Measurements from ENCODE around the gene RPLP1.
"Not testable (repeated sequence)": the region's sequence is repeated elsewhere in the genome, so short reads cannot be mapped to it uniquely, and the experiment has no call there.

The RPLP1 gene

DNA sequence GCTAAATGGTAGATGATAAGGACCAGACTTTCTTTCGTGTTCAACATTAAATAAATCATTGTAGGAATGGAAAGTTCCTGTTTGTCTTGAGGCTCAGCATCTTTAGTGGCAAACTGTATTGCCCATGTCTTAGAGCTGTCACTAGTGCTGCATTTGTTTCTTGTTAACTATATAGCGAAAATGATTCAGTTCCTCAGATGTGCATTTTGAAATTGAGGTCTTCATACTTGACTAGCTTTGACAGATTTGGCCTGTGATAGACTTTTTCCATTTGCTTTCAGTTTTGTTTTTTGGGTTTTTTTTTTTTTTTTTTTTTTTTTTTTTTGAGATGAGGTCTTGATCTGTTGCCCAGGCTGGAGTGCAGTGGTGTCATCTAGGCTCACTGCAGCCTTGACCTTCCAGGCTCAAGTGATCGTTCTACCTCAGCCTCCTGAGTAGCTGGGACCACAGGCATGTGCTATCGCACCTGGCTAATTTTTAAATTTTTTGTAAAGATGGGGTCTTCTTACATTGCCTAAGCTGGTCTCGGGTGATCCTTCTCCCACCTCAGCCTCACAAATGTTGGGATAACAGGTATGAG lies 9.5 kb upstream of the RPLP1 start:
- no peak for DNase-seq

GRCh38 chr15:69444686-69445085 lies 7.9 kb upstream of the RPLP1 start:
- no peak for DNase-seq

DNA sequence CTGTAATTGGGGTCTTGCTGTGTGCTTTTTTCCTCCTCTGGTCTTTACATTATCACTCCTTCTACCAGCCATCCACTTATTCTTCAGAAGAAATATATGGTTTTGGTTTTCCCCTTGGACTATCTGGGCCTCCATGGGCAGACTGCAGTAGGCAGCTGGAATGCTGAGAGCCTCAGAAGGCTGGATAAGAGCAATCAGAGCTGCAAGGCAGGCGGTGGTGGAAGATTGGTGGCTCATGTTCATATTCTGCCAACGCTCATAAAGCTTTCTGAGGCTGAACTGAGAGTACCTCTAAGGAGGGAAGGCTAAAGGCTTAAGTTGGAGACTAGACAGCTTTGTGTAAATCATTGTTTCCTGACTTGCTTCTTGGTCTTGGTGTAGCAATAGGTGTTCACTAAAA lies 5.7 kb upstream of the RPLP1 start:
- DNase-seq: no peak

DNA sequence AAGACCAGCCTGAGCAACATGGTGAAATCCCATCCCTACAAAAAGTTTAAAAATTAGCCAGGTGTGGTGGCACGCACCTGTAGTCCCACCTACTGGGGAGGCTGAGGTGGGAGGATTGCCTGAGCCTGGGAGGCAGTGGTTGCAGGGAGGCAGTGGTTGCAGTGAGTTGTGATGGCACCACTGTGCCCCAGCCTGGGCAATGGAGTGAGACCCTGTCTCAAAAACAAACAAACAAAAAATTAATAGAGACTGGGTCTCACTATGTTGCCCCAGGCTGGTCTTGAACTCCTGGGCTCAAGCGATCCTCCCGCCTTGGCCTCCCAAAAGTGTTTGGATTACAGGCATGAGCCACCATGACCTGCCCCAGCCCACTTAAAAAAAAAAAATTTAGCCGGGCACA lies 2.4 kb upstream of the RPLP1 start:
- DNase-seq: not testable (repeated sequence)

DNA sequence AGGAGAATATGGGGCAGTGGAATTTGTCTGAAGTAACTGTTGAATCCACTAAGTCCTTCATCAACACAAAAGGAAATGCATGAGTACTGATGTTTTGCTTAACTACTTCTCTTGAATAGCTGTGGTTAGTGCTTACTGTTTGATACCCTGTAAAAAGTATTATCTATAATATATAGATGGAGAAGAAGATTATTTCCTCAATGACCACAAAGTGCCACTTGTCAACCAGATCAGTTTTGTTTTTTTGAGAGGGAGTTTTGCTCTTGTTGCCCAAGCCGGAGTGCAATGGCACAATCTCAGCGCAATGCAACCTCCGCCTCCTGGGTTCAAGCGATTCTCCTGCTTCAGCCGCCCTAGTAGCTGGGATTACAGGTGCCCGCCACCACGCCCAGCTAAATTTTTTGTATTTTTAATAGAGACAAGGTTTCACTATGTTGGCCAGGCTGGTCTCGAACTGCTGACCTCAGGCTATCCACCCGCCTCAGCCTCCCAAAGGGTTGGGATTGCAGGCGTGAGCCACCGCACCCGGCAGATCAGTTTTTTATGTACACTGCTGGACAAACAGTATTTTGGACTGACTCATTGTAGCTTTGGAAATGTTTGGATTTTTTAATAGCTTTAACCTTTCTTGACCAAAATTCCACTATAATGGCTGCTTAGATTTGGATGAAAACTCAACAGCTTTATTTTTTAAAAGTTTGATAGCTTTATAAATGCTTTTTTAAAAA lies 1.5 kb upstream of the RPLP1 start:
- DNase-seq: no peak

DNA sequence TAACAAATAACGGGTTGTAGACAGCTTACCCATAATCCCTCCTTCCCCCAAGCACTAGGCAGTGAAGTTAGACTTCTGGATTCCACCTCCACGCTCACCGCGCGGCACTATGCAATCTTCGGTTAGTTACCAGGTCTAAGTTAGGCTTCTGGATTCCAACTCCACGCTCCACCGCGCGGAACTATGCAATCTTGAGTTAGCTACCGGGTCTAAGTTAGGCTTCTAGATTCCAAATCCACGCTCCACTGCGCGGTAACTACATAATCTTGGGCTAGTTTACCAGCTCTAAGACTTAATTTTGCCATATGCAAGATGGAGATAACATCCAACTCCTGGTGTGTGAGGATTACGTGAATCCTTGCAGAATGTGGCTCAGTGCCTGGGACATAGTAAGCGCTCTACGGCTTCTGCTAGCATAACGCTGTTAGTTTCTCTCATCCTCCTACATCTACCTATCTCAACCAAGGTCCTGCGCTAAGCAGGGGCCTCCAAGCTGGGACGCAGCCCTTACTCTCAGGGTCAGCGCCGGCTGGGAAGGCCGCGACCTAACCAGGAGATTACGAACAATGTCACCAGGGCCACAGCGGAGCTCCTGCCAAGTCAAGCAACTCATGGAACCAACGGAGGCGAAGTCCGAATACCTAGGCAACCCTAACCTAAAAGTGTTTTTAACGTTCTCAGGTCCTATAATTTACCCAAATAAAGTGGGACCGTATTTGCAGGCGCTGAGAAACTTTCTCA lies 497 bp upstream of the RPLP1 start:
- no peak for DNase-seq

GRCh38 chr15:69454953-69455352 lies 2.3 kb downstream of the RPLP1 start:
- no peak for DNase-seq

DNA sequence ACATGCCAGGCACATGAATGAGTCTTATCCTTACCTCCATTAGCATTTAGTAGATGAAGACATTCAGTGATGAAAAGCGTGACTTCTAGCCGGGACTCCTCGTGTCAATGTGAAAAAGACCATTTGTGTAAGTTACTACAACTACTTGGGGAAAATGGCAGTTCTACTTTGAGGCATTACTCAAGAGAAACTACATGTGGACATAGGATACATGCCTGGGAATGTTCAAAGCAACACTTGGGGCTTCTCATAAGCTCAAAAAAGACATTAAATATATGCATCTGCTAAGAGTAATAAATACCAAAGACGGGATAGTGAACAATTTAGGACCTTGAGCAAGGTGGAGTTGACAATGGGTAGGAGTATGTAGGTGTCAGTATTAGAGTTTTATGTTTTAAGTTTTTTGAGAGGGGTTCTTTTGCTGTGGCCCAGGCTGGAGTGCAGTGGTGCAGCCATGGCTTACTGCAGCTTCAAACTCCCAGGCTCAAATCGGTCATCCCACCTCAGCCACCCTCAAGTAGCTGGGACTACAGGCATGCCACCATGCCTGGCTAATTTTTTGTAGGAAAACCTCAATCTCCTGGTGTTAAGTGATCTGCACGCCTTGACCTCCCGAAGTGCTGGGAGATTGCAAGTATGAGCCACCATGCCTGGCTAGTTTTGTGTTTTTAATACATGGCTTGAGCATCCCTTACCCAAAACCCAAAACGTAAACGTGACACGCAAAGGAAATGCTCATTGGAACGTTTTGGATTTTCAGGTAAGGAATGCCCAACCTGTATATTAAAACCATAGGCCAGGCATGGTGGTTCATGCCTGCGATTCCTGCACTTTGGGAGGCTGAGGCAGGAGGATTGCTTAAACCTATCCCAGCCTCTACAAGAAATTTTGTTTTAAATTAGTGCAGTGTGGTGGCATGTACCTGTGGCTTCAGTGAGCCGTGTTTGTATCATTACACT lies 3.9 kb downstream of the RPLP1 start:
- no peak for DNase-seq

DNA sequence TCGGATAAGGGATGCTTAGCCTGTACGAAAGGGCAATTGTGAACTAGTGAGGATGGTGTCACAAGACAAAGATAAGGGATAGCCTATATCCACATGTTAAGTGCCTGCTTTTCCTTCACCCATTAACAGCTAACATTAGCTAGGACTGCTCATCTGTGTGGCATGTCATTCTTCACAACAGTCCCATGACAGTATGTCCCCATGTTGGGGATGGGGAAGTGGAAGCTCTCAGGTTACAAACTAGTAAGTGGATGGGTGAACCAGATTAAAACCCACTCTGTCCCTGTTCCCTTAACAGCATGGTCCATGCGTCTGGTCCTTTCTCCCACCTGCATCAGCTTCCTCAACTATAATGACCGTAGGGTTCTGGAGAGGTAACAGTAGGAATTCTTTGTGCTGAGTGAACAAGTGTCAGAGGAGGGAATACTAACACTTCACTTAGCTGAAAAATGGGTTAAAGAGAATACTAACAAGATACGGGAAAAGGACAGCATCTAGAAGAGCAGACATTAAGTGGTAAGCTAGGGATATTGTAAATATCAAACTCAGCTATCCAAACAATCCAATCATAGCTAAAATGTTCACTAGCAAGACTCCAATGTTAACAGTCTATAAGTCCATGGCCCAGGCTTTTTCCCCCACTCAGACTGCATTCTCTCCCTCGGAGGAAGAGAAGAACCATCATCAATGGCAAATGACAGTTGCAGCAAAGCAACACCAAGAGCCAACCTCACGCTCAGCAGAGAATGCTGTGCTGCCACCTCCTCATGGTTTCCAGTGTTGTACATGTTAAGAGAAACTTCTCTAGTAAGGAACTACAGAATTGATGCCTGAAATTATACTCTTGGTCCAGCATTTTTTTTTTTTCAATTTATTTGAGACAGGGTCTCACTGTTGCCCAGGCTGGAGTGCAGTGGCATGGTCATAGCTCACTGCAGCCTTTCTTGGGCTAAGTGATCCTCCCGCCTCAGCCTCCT lies 5.0 kb downstream of the RPLP1 start:
- no peak for DNase-seq

DNA sequence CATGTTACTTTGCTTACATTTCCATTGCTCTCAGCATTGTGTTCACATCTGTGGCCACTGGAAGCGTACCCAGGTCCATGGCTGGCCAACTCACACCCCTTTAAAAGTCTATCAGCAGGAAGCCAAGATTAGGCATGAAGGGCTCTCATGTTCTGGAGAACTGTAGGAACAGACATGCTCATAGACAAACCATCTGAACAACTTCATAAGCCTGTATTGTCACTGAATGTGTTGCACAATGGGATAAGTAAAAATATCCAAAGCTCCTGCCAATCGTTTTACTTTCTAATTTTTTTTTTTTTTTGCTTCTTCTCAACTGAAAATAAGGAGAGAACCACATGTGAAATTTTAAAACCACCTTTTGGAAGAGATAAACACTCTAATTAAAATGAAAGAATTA lies 6.4 kb downstream of the RPLP1 start:
- DNase-seq: no peak

GRCh38 chr15:69460481-69460880 lies 7.9 kb downstream of the RPLP1 start:
- DNase-seq: no peak

- no peak for DNase-seq
Observed at GRCh38 chr15:69462030-69462492, 9.4 kb downstream of the RPLP1 start.

GRCh38 chr15:69462493-69463181 lies 10.0 kb downstream of the RPLP1 start:
- DNase-seq: peak; percentile 90

DNA sequence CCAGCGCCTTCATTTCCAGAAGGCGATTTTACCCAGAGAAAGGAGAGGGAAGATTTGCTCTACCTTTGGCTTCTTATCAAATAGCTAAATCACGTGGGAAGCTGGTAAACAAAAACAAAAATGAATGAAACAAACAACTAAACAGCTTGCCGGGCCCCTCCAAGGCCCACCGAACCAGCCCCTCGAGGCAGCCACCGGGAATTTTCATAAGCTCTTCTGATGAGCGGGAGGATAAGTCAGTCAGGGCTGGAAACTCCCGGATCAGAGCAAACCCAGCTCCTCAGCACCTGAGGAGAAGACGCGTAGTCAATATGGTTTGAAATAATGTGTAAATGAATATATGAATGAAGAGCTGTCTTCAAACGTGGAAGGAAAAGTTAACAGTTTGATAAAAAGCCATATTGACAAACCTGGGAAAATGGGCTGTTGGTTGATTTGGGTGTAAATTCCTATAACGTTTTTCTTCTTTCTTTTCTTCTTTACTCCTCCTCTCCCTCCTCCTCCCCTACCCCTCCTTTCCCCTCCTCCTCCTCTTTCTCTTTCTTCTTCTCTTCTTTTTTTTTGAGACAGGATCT lies 10.7 kb downstream of the RPLP1 start:
- DNase-seq: no peak

DNA sequence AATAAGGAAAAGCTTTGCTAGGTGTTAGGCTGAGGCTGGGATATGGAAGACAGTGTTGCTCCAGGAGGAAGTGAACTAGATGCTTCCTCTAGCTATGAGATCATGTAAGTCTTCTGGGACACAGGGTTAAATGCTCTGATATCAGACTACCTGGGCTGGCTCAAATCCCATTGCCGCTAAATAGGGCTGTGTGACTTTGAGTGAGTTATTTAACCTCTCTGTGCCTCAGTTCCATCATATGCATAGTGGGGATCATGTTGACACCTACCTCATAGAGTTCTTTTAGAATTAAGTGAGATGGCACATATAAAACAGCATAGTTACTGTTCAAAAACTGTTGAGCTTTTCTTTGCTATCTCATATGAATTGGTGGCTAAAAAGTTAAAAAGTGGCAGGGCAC lies 12.6 kb downstream of the RPLP1 start:
- DNase-seq: no peak

DNA sequence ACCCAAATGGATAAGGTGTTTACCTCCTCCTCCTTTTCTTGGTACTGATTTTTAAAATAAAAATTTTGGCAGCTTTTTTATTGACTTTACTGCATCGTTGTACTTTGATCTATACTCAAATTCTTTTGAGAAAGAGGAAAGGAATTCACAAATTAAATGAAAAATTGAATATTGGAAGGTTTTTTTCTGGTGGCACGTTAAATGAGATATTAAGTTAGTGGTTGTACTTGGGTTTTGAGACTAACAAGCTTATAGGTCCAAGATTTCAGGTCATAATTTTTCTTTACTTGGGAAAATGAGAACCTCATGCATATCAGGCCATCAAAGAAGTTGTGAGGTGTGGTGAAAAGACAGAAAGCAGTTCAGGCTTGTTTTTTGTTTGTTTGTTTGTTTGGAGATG lies 14.1 kb downstream of the RPLP1 start:
- no peak for DNase-seq

- DNase-seq: no peak
Observed at GRCh38 chr15:69467636-69468035, 15.0 kb downstream of the RPLP1 start.

- DNase-seq: peak; percentile 59
Observed at GRCh38 chr15:69468241-69469121, 15.9 kb downstream of the RPLP1 start.

DNA sequence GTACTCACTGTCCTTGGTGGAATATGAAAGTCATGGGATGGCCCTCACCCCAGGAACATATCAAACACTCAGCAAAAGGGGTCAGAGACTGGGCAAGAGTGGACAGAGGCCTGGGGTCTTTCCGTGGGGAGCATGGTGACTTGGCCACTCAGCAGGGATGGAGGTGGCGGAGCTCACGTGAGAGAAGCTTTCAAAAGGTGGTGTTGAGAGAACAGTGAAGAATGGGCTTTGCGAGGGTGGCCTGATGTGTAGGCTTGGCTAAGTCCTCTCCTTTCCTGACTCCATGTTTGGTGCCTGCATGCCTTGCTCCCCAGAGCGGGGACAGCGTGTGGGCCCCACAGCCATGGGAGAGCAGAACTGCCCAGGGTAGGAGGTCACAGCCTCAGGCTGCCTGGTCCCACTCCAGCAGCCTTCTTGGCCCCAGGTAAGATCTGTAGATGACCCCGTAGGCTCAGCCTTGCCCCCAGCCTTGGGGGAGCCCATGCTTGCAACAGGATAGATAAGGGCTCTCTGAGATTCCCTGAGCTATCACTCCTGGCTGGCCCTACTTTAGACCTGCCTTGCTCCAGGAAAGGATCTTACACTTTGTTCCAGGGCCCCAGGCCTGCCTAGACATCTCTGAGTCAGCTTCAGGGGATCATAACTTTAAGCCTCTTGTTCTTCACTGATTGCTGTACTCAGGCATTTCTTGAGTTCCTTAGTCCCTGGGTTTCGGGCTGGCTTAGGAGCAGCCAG lies 17.0 kb downstream of the RPLP1 start:
- DNase-seq: no peak

Data from effector CD8-positive, alpha-beta T cell (primary cell).